NCI-H146 treated with DMSO at 0.1 percent for 48 hours (cell line): ENCODE data around the gene TEX28.
"Not testable (repeated sequence)": the region's sequence is repeated elsewhere in the genome, so short reads cannot be mapped to it uniquely, and the experiment has no call there.

ENCODE experiments used
- DNase-seq: peaks from one replicate; lab custom pipeline; 2025; ENCODE audit not compliant: unreplicated experiment; lab: John Stamatoyannopoulos, UW

Gene TEX28, protein sequence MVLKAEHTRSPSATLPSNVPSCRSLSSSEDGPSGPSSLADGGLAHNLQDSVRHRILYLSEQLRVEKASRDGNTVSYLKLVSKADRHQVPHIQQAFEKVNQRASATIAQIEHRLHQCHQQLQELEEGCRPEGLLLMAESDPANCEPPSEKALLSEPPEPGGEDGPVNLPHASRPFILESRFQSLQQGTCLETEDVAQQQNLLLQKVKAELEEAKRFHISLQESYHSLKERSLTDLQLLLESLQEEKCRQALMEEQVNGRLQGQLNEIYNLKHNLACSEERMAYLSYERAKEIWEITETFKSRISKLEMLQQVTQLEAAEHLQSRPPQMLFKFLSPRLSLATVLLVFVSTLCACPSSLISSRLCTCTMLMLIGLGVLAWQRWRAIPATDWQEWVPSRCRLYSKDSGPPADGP

DNA sequence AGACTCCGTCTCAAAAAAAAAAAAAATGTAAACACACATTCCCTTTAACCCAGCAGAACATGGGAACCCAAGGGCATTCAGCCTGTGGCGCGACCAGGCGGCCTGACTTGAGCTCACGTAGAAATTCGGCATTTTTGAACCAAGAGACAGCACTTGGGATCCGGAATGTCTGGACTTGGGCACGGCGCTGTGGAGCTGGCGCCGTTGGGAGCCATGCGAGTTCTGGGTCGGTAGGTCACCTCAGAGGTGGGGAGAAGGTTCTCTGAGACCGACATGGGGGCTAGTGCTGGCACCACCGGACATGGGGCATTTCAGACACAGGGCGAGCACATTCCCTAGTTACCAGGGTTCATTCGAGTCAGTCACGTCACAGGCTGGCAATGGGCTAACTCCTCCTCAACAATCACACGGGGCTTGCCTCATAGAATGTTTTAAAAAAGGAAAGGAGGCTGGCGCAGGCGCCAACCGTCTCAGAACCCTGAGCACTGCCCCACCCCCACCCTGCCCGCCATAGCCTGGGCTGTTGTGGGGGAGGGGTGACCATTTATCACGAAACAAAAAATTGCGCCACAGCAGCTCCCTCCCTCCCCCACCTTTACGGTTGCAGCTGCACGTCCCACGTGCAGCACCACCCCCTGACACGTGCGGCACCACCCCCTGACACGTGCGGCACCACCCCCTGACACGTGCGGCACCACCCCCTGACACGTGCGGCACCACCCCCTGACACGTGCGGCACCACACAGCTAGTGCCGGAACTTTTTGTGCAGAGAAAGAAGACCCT is at the start of gene TEX28:
TEX28 (minus strand) TSS at position 334 of the 784 bp plus-strand sequence. CDS start 3,007 bp downstream, outside the sequence.
- DNase-seq, result no peak

DNA sequence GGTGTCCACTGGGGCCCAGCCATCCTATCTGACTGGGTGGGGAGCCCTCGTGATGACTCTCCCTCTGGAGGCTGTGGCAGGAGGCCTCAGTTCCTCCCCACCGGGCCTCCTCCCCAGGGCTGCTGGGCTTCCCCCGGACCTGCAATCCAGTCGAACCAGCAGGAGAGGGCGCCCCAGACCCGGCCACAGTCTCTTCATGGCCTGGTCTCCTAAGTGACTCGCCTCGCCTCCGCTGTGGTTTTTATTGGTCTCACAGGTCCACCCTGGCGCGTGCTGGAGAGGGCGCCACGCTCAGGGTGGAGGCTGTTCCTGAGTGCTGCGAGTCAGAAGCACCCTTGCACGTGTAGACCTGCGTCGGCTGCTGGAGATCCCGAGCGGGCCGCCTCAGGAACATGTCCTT is 48.7 kb upstream of the TEX28 start:
- DNase-seq, result not testable (repeated sequence)

DNA sequence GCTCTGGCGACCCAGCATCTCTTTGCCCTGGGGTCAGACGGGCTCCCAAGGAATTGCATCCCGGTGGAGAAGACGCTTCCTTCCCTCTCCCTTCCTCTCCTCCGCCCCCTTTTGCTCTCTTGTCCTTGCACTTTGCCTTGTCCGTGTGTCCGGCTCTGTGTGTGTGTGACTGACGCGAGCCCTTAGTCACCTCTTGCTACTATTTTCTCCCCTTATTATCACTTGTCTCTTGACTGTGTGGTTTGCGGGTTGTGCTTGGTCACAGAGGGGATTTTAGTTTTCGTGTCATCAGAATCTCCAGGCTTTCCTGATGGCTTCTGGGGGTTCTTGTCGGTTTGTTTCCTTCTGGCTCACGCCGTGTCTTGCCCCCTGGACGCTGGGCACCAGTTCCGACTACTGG is 48.1 kb upstream of the TEX28 start:
- DNase-seq, result not testable (repeated sequence)

- not testable (repeated sequence) for DNase-seq
Measured at GRCh38 chrX:154341399-154342298, 46.7 kb upstream of the TEX28 start.

GRCh38 chrX:154334496-154334895 is 39.6 kb upstream of the TEX28 start:
- no peak for DNase-seq

DNA sequence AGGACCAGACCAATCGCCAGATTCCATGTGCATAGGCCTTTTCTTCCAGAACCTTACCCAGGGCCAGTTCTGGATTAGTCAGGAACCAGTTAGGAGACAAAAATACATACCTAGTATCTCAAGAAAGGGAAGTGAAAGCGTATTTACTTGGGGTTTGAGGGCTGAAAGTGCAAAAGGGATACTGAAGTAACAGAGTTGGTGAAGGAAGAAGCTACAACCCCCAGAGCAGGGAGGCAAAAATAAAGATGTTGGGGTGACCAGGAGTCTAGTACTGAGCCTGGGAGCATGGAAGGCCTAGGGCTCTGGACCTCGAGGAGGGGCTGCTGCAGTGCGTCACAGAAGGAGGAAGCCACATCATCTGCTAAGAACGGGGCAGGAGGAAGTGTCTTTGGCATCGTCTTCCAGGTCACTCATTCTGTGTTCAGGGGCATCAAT is 38.9 kb upstream of the TEX28 start:
- DNase-seq, result no peak

GRCh38 chrX:154333116-154333515 is 38.2 kb upstream of the TEX28 start:
- no peak for DNase-seq

DNA sequence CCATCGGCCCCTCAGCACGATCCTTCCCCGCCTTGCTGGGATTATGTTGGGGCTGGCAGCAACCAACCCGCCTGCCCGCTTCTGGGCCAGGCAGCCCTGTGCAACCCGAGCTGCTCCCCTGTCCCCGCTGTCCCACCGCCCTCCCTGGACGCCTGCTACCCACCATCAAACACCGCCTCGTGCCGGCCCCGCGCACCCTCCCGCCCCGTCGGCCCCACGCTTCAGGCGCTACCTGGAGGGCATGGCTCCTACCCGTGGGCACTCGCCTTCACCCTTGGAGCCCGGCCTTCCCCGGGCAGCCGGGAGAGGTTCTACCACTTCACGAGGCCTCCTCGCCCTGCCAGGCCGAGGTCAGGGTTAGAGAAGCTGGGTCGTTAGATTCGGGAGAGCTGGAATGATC is 37.6 kb upstream of the TEX28 start:
- DNase-seq, result no peak

DNA sequence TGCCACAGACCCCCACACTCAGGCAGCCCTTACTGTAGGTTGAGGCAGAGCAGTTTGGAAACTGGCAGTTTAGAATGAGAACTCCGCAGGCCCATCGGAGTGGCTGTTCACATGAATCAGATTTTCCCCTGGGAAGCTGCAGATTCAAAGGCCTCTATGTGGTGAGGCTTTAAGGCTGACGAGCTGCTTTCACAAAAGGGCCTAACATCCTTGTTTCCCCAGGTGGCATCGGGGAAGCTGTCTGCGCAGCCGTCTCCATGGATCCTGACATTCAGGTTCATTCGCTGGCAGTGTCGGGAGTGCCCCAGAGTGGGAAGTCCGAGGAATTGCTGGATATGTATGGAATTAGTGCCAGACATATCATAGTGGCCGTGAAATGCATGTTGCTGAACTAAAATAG is 34.4 kb upstream of the TEX28 start:
- DNase-seq, result no peak

DNA sequence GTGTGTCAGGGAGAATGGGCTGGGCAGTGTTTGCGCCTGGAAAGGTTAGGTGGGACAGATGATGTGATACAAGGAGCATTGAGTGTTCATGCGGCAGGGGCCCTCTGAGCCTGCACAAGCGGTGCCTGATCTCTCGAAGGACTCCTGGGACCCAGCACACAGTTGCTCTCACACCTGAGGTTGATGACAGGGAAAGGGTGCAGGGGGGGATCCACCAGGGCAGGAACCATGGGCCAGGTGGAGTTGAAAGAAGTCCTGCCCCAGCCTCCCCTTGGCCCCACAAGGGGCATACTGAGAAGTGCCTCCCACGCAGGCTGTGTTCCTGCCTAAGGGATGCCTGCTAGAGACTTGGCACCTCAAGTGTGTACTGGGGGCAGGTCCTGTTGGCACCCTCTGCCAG is 33.7 kb upstream of the TEX28 start:
- DNase-seq, result no peak

DNA sequence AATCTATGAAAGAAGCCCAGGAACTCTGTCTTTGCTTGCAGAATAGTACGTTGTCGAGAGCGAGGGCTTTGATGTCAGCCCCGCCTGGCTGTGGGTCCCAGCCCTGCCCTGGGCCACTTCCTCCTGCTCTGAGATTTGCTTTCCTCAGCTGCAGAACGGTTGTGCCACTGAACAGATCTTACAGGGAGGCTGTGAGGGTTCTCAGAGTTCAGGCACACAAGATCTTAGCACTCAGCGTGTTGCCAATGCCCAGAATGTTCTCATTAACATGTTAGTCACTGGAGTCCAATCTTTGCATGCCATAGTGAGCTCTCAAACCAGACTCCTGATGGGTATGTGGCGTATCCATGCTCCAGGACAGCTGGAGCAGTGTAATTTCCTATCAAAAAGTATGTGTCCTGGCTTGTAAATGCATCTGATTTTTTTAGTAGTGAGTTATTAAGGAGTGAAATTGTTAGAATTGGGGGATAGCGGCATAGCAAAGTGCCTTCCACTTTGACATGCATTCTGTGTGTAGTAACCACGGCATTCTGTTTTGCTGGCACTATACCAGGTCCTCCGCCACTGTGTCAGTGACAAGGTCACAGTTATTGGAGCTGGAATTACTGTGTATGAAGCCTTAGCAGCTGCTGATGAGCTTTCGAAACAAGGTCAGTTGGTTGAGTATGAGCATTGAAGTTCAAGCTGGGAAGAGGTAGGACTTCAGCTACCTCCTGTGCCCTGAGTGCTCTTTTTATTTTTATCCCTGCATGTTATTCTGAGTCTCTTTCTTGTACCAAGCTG is 32.3 kb upstream of the TEX28 start:
- DNase-seq, result no peak

DNA sequence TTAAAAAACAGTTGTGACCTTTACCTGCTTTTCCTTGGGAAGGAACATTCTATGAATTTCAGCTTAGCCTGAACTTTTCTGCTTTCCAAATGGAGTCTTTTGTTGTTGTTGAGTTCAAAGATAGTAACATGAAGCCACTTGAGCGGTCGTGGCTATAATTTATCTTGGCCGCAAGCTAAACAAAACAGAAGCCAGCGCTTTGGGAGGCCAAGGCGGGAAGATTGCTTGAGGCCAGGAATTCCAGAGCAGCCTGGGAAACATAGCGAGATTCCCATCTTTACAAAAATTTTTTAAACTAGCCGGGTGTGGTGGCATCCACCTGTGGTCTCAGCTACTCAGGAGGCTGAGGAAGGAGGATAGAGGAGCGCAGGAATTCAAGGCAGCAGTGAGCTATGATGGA is 30.6 kb upstream of the TEX28 start:
- DNase-seq, result no peak

DNA sequence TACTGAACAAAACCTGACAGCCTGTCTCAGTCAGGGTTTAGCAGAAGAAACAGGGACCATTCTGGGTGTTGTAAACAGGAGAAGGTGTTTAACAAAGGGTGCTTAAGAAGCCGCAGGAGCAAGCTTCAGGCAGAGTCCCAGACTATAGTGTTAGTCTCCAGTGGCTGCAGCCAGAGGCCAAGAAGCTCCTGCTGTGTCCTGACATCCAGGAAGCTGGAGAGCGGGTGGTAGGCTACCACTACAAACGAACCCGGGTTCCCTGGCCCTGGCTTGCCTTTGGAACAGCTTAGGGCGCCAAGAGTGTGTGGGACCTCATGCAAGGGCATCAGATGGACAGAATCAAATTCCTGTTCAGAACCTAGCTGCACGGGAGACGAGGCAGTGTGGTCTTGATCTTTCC is 28.6 kb upstream of the TEX28 start:
- no peak for DNase-seq

GRCh38 chrX:154322890-154323289 is 28.0 kb upstream of the TEX28 start:
- no peak for DNase-seq

- DNase-seq, result no peak
Measured at GRCh38 chrX:154321594-154321993, 26.7 kb upstream of the TEX28 start.

DNA sequence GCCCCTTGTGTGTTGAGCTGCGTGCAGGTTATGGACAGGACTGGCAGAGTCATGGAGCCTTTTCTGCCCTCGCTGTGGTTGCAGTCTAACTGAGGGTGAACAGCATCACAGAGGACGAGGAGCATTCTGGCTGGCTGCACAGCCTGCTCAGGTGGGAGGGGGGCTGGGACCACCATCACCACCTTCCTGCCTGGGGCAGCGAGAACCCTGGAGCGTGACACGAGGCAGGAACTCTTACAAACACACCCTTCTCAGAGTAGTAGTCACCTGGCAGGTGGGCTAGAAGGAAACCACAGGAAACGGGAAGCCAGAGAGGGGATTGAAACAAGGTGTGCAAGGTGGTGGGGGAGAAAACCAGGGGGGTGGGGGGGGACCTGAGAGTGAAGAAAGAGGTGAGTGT is 26.2 kb upstream of the TEX28 start:
- no peak for DNase-seq

GRCh38 chrX:154320406-154320805 is 25.5 kb upstream of the TEX28 start:
- DNase-seq, result no peak

DNA sequence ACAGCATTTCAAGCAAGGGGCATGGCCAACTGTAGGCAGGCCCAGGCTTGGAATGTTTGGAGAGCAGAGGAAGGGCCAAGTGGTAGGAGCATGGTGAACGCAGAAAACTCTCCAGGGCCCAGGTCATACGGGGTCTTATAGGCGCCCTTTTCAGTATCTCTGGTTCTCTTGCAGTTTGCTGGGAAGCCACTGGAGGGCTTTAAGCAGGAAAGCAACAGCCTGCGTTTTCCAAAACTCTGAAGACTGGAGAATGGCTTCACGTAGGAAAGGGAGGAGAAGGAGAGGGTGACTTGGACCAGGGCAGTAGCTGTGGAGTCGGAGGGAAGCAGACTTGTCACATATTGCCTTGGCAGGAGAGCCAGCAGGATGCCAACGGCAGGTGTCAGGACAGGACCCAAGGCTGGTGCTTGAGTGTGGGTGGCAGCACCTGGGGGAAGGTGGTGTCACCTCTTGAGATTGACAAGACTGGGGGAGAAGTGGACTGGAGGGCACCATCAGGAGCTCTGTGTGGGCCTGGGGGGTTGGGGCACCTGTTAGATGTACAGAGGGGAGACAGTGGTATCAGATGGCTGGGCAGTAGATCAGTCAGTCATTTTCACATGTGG is 22.6 kb upstream of the TEX28 start:
- no peak for DNase-seq

GRCh38 chrX:154315416-154315815 is 20.5 kb upstream of the TEX28 start:
- no peak for DNase-seq

DNA sequence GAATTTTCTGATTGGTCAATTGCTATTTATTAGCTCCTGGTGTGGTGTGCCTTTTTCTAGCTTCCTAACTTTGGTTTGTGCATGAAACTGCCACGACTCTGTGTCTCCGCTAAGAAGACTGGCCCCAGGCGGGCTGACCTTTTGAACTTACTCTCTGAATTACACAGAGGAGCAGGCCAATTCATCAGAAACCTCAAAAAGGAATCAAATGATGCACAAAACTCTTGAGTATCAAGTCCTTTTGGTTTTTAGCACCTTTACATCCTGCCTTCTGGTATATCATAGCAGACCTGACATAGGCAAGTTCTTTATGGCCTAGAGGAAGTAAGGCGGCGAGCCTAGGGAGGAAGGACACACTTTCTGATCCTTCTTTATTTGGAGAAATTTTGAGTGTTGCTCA is 18.2 kb upstream of the TEX28 start:
- DNase-seq, result no peak
